Sigmoid colon (tissue), 4 donors: ENCODE data around the gene RORB.

Experiments
- CTCF ChIP-seq, 4 experiments: fragments of 450-650 bp in 3 of 4; fragments of 200-600 bp in 1 of 4; IDR thresholded peaks; one replicate each; pipeline ENCODE4 v1.5.1; 2016 to 2019; ENCODE audit warnings: antibody characterized with exemption in 4 of 4, mild to moderate bottlenecking in 3 of 4, moderate library complexity in 2 of 4
- EP300 ChIP-seq, 4 donors: sonication (generic); formaldehyde crosslinking; IDR thresholded peaks; one replicate each; pipeline ENCODE4 v1.6.1; 2017; ENCODE audit warnings: antibody characterized with exemption in 4 of 4

GRCh38 chr9:74556685-74557084 lies 59.5 kb downstream of the RORB start:
- no peak for TF ChIP-seq CTCF (IDR thresholded peaks at IDR 0.05)
- no peak for TF ChIP-seq EP300 (IDR thresholded peaks at IDR 0.05)
